ENCODE data around the gene PAX7. TPM values are rescaled to one million over a fixed set of nuclear protein-coding genes. Genes with fewer than 3 reads are reported as not detected.

PAX7 gene
- total RNA-seq, 4 donors from 2014 or later: not detected

- no peaks in the 10 kb centered on the region for H3K36me3 ChIP-seq
- no peaks in the 10 kb centered on the region for H3K4me1 ChIP-seq
- no peak for DNase-seq
- H3K4me3 ChIP-seq: no peak overlapping the region
- H3K27ac ChIP-seq: no peak overlapping the region
- H3K27me3 ChIP-seq: no peaks in the 10 kb centered on the region
- TF ChIP-seq POLR2A (IDR thresholded peaks at IDR 0.05) (no peak), CTCF (IDR thresholded peaks at IDR 0.05) (no peak)
- no peaks in the 10 kb centered on the region for H3K9me3 ChIP-seq
- intact Hi-C loops (cut with DNase I; ENCODE audit: low total_unique reads): no loop called here
Measured at GRCh38 chr1:18710002-18710401, 79.4 kb downstream of the PAX7 start.

DNA sequence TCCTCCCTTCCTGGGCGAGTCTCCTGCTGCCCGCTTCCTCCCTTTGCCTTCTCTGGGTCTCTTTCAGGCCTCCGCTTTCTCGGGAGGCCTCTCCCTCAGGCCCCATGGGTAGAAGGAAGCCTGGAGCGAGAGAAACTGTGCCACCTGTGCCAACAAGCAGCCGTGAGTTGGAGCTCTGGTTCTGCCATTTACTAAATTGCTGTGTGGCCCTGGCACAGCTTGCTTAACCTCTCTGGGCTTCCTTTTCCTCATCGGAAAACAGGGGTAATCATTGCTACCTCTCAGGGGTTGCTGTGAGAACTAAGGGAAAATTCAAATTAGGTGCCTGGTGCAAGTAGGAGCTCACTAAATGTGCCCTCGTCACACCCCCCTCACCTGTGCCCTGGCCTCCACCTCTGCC is 80.4 kb downstream of the PAX7 start:
- intact Hi-C loops (cut with DNase I; ENCODE audit: low total_unique reads): no loop called here
- Histone ChIP-seq H3K4me1 (no peaks in the 10 kb centered on the region), H3K4me3 (no peak overlapping the region), H3K9me3 (no peaks in the 10 kb centered on the region), H3K27me3 (peaks cover 0 to 1% of the 10 kb centered on the region in 2 donors), H3K27ac (no peak overlapping the region), H3K36me3 (no peaks in the 10 kb centered on the region)
- TF ChIP-seq CTCF (IDR thresholded peaks at IDR 0.05) (no peak), POLR2A (IDR thresholded peaks at IDR 0.05) (no peak)
- no peak for DNase-seq

- Histone ChIP-seq H3K4me1 (peaks cover 0 to under 1% of the 10 kb centered on the region in 2 donors), H3K9me3 (no peaks in the 10 kb centered on the region), H3K27ac (no peak overlapping the region), H3K36me3 (no peaks in the 10 kb centered on the region), H3K4me3 (no peak overlapping the region), H3K27me3 (peaks cover 0 to 4% of the 10 kb centered on the region in 2 donors)
- intact Hi-C loops (cut with DNase I; ENCODE audit: low total_unique reads): no loop called here
- DNase-seq: no peak
- no peak for TF ChIP-seq CTCF (IDR thresholded peaks at IDR 0.05)
- TF ChIP-seq POLR2A (IDR thresholded peaks at IDR 0.05): no peak
Measured at GRCh38 chr1:18711536-18712251, 81.0 kb downstream of the PAX7 start.

DNA sequence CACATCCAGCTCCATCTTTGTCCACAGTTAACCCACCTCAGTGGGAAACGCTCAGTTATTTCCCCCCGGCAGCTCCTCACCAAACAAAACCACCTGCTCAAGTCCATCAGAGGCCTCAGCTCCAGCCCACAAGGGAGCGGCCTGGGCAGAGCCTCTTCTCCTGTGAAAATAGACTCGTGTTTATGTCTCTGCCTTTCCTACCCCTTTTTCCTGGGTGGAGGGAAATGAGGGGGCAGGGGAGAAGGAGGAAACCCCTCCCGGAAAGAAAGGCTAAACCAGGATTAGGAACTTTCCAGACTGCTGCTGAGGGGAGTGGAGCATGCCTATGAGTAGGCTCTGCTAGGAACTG is 81.6 kb downstream of the PAX7 start:
- intact Hi-C loops (cut with DNase I; ENCODE audit: low total_unique reads): no loop called here
- Histone ChIP-seq H3K4me3 (no peak overlapping the region), H3K27me3 (peaks cover 0 to 4% of the 10 kb centered on the region in 2 donors), H3K4me1 (peaks cover 0 to 6% of the 10 kb centered on the region in 2 donors), H3K27ac (no peak overlapping the region), H3K36me3 (no peaks in the 10 kb centered on the region), H3K9me3 (no peaks in the 10 kb centered on the region)
- TF ChIP-seq POLR2A (IDR thresholded peaks at IDR 0.05) (no peak), CTCF (IDR thresholded peaks at IDR 0.05) (no peak)
- DNase-seq: no peak

DNA sequence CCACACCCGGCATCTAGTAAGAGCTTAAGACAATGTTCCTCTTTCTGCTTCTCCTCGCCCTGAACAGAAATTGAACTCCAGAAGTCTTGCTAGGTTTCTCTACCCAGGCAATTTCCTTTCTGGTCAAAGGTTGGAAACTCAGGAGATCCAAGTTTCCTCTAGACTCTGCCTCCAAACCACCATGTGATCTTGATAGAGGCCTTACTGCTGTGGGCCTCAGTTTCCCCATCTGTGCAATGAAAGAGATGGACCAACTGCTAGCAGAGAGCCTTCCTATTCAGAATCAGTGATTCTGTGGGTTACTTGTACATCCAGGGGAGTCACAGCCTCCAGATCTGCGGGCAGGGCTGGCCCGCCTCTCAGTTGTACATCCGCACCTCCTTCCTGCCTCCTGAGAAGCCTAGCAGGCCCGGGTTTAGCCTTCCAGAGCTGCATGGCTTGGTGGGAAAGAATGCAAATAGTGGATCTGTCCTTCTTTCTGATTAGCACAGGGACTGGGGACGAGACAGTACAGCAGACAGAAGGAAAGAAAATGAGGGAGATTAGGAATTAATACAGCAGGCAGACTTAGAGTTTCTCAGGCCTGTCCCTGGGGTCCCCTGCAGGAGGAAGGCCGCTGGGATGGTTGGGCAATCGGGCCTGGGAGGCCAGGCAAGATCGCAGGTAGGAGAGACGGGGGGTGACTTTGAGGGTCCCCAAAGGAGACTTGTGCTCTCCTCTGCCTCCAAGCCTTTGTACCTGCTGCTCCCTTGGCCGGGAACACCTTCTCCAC is 83.9 kb downstream of the PAX7 start:
- no peak overlapping the region for H3K27ac ChIP-seq
- TF ChIP-seq CTCF (IDR thresholded peaks at IDR 0.05) (no peak), POLR2A (IDR thresholded peaks at IDR 0.05) (no peak)

More for the DNA sequence above, 83.9 kb downstream of the PAX7 start:
- no peak overlapping the region for H3K4me3 ChIP-seq
- no peaks in the 10 kb centered on the region for H3K36me3 ChIP-seq
- H3K9me3 ChIP-seq: no peaks in the 10 kb centered on the region
- intact Hi-C loops (cut with DNase I; ENCODE audit: low total_unique reads): no loop called here
- peaks cover 0 to 4% of the 10 kb centered on the region in 2 donors for H3K27me3 ChIP-seq
- H3K4me1 ChIP-seq: peaks cover 0 to 6% of the 10 kb centered on the region in 2 donors
- DNase-seq: no peak

All from uterus (tissue), 4 donors.